Kidney tubule cell (primary cell): Measurements from ENCODE around the gene SMIM20.
"Not testable (repeated sequence)": the region's sequence is repeated elsewhere in the genome, so short reads cannot be mapped to it uniquely, and the experiment has no call there.

ENCODE experiments used
- DNase-seq: peaks from one replicate; pipeline ENCODE4 v3.0.0-alpha.2; 2018; ENCODE audit warnings: low spot score

SMIM20 gene

GRCh38 chr4:25913851-25914669, at the start of gene SMIM20:
Gene SMIM20 (plus strand): TSS chr4:25914220. CDS start chr4:25914314, 94 bp downstream.
- DNase-seq: peak; percentile 94

- peak; percentile 98 for DNase-seq
Observed at GRCh38 chr4:25865586-25865985, 48.4 kb upstream of the SMIM20 start.

- DNase-seq: not testable (repeated sequence)
Observed at GRCh38 chr4:25866401-25866800, 47.6 kb upstream of the SMIM20 start.

DNA sequence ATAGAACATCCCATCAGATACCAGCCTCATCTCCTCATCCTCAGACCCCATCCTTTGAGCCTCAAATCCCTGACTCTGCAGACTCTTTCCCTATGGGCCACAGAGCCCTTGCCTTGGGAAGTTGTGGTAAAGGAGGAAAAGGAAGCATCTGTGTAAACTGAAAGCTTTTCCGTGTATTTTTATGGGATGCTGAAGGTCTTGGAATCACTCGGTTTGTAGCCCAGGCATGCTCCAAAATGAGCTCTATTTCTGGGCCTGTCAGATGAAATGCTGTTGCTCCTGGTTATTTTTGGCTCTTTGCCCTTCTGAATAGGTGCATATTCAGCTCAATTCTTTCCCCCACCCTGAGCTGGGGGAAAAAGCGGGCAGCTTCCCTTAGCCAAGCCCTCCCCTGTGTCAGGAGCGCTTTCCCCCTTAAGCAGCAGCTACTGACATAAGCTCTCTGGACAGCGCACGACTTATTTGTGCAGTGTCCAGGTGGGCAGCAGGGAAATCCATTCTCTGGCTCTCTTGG, 46.2 kb upstream of the SMIM20 start:
- DNase-seq: no peak

GRCh38 chr4:25870081-25870480, 43.9 kb upstream of the SMIM20 start:
- DNase-seq: no peak

DNA sequence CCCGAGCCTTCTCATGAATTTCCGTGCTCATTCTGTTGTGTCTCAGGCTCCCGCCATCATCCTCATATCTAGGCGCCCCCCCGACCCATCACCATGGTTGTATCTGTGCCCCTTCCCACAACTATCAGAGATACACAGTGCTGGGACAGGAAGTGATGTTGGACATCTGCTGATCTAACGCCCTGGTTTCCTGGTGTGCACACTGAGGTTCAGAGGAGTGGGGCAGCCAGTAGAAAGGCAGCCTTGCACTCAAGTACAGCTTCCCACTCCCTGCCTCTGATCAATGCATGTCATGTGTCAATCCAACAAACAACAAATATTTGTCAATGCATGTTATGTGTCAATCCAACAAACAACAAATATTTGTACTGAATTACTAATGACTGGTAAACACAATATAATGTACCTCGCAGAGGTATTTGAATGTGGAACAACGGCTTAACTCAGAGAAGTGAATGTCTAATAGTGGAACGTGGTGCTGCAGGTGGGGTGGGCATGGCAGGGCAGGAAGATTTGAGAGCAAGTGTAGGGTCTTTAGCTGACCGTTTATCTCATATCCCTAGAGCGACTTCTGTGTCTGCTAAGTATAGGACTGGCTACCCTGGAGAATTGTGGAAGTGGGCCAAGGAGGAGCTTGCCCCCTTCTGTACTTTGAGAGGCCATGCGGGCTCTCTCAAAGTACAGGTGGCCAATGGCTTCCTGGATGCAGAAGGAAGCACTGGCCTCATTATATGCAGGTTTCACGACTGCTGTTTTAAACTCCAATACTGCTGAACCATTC, 41.0 kb upstream of the SMIM20 start:
- DNase-seq: no peak

- DNase-seq: no peak
Observed at GRCh38 chr4:25873632-25874129, 40.3 kb upstream of the SMIM20 start.

GRCh38 chr4:25874655-25875054, 39.4 kb upstream of the SMIM20 start:
- DNase-seq: no peak

GRCh38 chr4:25875281-25875745, 38.7 kb upstream of the SMIM20 start:
- DNase-seq: no peak

GRCh38 chr4:25878676-25879075, 35.3 kb upstream of the SMIM20 start:
- DNase-seq: no peak

DNA sequence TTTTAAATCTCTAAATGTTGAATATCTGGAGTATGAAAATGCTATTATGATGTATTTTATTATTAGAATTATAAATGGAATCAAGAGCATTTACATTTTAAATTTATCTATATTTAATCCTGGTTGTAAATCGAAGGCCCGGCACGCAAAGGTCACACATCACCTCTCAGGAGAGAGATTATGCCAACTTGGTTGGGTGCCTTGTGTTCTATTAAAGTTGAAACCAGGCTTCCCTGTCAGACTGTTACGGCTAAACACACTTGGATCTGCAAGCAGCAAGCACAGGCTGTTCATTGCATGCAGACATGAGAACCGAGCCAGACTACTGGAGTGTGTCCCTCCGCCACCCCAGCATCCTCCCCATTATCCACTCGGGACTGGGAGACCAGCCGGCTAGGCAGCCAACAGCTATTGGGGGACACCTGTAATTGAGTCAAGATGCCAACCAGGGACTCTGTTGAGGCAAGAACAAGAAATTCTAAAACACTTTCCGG, 34.9 kb upstream of the SMIM20 start:
- DNase-seq: no peak

- DNase-seq: no peak
Observed at GRCh38 chr4:25879587-25879986, 34.4 kb upstream of the SMIM20 start.

- DNase-seq: no peak
Observed at GRCh38 chr4:25879991-25880651, 33.9 kb upstream of the SMIM20 start.

DNA sequence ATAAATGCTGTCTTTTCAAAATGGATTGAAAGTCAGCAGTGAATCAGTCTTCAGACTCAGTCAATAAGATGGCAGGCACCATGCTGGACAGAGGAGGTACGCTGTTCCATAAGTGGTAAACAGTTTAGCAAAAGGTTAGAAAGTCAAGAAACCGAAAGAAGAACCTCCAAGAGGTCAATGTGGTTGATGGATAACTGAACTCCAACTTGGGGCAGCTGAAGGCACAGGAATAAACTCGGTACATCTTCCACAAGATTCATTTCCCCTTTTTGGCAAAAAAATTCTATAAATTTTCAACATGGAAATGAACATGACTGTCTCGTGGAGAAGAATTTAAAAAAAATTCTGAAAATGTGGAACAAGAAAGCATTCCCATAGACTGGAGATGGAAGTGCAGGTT, 32.8 kb upstream of the SMIM20 start:
- no peak for DNase-seq

GRCh38 chr4:25882226-25882625, 31.8 kb upstream of the SMIM20 start:
- no peak for DNase-seq

DNA sequence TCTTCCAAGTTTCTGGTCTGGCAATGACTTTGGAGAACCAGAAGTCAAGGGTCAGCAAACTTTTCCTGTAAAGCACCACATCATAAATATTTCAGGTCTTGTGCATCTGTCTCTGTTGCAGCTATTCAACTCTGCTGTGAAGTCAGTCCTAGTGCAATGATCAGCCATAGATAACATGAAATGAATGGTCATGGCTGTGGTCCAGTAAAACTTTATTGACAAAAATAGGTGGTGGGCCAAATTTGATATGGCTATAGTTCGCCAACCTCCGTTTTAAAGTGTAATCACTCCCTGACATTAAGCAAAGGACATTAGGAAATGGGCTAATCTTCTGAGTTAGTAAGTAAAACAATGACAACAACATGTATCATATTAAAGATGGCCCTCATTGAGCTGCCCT, 30.5 kb upstream of the SMIM20 start:
- DNase-seq: no peak

DNA sequence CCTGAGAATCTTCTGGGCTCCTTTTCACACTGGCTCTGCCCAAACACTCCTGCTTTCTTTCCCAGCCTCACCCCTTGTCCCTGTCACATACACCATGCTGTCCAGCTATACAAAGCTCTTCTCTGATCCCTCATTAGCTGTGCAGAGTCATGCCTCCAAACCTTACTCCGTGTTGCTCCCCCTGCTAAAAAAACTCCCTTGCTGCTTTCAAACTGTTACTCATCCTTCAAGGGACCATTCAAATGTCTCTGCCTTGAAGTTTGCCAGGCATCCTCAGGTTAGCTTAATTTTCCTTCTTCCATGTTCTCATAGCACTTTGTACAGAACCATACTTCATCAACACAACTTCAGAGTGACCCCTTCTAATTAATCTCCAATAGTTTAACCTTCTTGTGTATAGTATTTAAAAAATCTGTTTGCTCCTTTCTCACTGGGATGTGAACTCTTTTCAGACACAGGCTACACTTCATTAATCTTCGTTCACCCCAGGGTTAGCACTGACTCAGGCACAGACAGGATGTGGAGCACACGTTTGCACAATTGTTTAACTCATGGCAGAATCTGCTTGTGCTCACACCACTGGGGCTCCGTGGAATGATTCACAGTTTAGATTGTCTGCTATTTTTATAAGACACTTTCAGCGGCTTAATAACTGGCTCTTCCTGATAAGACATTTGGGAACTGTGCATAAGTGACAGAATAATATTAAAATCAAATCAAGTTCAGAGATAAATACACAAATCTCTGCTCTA, 29.8 kb upstream of the SMIM20 start:
- peak; percentile 87 for DNase-seq

DNA sequence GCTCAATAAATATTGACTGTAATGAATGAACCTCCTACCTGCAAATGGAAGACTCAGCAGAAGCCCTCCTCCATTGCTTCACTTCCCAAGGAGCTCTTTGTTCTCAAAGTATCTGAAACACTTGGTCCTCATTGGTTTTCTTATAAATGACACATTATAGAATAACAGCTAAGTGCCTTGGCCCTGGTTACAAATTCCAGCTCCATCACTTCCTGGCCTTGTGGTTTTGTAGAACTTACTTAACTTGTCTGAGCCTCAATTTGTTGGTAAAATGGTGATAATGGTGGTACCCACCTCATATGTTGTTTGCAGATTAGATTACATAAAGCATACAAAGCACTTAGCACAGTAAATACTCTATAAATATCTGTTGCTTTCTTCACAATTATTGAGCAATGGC, 25.2 kb upstream of the SMIM20 start:
- DNase-seq: peak; percentile 46

GRCh38 chr4:25889589-25890503, 24.2 kb upstream of the SMIM20 start:
- DNase-seq: no peak
